Left lung (tissue), 10 donors: ENCODE data around the gene CD274. TPM values are rescaled to one million over a fixed set of nuclear protein-coding genes. Genes with fewer than 3 reads are reported as not detected.
"Not testable (repeated sequence)": the region's sequence is repeated elsewhere in the genome, so short reads cannot be mapped to it uniquely, and the experiment has no call there.

ENCODE experiments used
- ATAC-seq: fragments of 200-7000 bp; cut with Tn5 transposase; one replicate; pipeline ENCODE4 v1.9.1; 2020; ENCODE audit warnings: moderate library complexity
- DNase-seq, 4 donors: peaks; one replicate each; pipeline ENCODE4 v3.0.0-alpha.2; 2013 to 2020
- H3K27ac ChIP-seq, 2 donors: fragments of 200-600 bp; sonication (generic) in 1 of 2; one replicate each; pipeline versions ENCODE4 v1.5.0 to v1.8.0; 2020 to 2021
- H3K27me3 ChIP-seq, 2 donors: fragments of 200-600 bp; sonication (generic) in 1 of 2; one replicate each; pipeline versions ENCODE4 v1.5.0 to v1.8.0; 2020 to 2021
- H3K36me3 ChIP-seq, 2 donors: fragments of 200-600 bp; sonication (generic) in 1 of 2; one replicate each; pipeline versions ENCODE4 v1.5.0 to v1.8.0; 2020 to 2021
- H3K4me1 ChIP-seq, 2 donors: fragments of 200-600 bp; one replicate each; pipeline ENCODE4 v1.8.0; 2021
- H3K4me3 ChIP-seq, 2 donors: fragments of 200-600 bp; sonication (generic) in 1 of 2; one replicate each; pipeline versions ENCODE4 v1.5.0 to v1.8.0; 2020 to 2021; ENCODE audit warnings: mild to moderate bottlenecking in 1 of 2
- H3K9me3 ChIP-seq, 2 donors: fragments of 200-600 bp; sonication (generic) in 1 of 2; one replicate each; pipeline versions ENCODE4 v1.5.0 to v1.8.0; 2020 to 2021
- CTCF ChIP-seq, 2 donors: fragments of 200-600 bp; sonication (generic) in 1 of 2; IDR thresholded peaks; one replicate each; pipeline versions ENCODE4 v1.5.0 to v1.8.0; 2021; ENCODE audit warnings: antibody characterized with exemption in 2 of 2
- intact Hi-C, 2 donors: fragments of 100-400 bp; cut with DNase I; formaldehyde crosslinking; loops; one replicate each; pipeline versions ENCODE4 v1.11.2 to v1.14.2; 2022
- polyA plus RNA-seq, 6 donors: library from polyadenylated mRNA; unstranded; fragments of 120-200 nt; gene quantifications; one replicate each; pipeline ENCODE4 v1.2.1, GENCODE V29; 2013; ENCODE audit not compliant: insufficient read length in 6 of 6
- total RNA-seq, 2 donors: library from RNA; stranded (reverse); fragmentation: NEBNext Ultra II Directional; extraction: Animal tissue kit (Norgen Biotek cat#: 25700); gene quantifications; one replicate each; pipeline ENCODE4 v1.2.1, GENCODE V29; 2021
- donor health status: DM: no; HTN: yes; CAD: no.
- donor health status: DM: no; HTN: no; CAD: no.

CD274 gene
- total and polyA plus RNA-seq, 8 donors: 0.24 to 21.1 (median 1.2) TPM

GRCh38 chr9:5470122-5470521, 19.8 kb downstream of the CD274 start:
- Histone ChIP-seq H3K4me1 (peaks cover 0 to 16% of the 10 kb centered on the region in 2 donors), H3K36me3 (peaks cover 0 to 58% of the 10 kb centered on the region in 2 donors), H3K27me3 (no peaks in the 10 kb centered on the region), H3K27ac (no peak overlapping the region), H3K9me3 (no peaks in the 10 kb centered on the region), H3K4me3 (no peak overlapping the region)
- DNase-seq: no peak
- intact Hi-C loops: no loop called here
- no peak for TF ChIP-seq CTCF (IDR thresholded peaks at IDR 0.05)
- ATAC-seq: no peak

- no peak for DNase-seq
- H3K9me3 ChIP-seq: no peaks in the 10 kb centered on the region
- no peak for ATAC-seq
- H3K4me1 ChIP-seq: peaks cover 0 to 9% of the 10 kb centered on the region in 2 donors
- intact Hi-C loops: no loop called here
- no peak overlapping the region for H3K27ac ChIP-seq
- H3K27me3 ChIP-seq: no peaks in the 10 kb centered on the region
- TF ChIP-seq CTCF (IDR thresholded peaks at IDR 0.05): no peak
- no peak overlapping the region for H3K4me3 ChIP-seq
- H3K36me3 ChIP-seq: peaks cover 0 to 51% of the 10 kb centered on the region in 2 donors
Observed at GRCh38 chr9:5470816-5471215, 20.5 kb downstream of the CD274 start.

GRCh38 chr9:5475611-5476010, 25.3 kb downstream of the CD274 start:
- intact Hi-C loops, H3K9me3 ChIP-seq, H3K27ac ChIP-seq, H3K4me1 ChIP-seq, H3K4me3 ChIP-seq, H3K27me3 ChIP-seq, DNase-seq, ATAC-seq, H3K36me3 ChIP-seq: not testable (repeated sequence)

- Histone ChIP-seq H3K27ac (no peak overlapping the region), H3K9me3 (no peaks in the 10 kb centered on the region), H3K36me3 (no peaks in the 10 kb centered on the region), H3K4me3 (no peak overlapping the region), H3K27me3 (no peaks in the 10 kb centered on the region), H3K4me1 (no peaks in the 10 kb centered on the region)
- TF ChIP-seq CTCF (IDR thresholded peaks at IDR 0.05): no peak
- ATAC-seq (no peak), DNase-seq (no peak)
- intact Hi-C loops: no loop called here
Observed at GRCh38 chr9:5478206-5478605, 27.9 kb downstream of the CD274 start.

GRCh38 chr9:5479994-5480694, 29.8 kb downstream of the CD274 start:
- Histone ChIP-seq H3K4me1 (no peaks in the 10 kb centered on the region), H3K9me3 (no peaks in the 10 kb centered on the region), H3K27ac (no peak overlapping the region), H3K36me3 (no peaks in the 10 kb centered on the region), H3K4me3 (no peak overlapping the region), H3K27me3 (no peaks in the 10 kb centered on the region)
- intact Hi-C loops: no loop called here
- TF ChIP-seq CTCF (IDR thresholded peaks at IDR 0.05): no peak
- ATAC-seq: no peak
- no peak for DNase-seq

- H3K27ac ChIP-seq: no peak overlapping the region
- ATAC-seq (no peak), DNase-seq (no peak)
- TF ChIP-seq CTCF (IDR thresholded peaks at IDR 0.05): no peak
- no peaks in the 10 kb centered on the region for H3K36me3 ChIP-seq
- H3K4me3 ChIP-seq: no peak overlapping the region
- H3K4me1 ChIP-seq: no peaks in the 10 kb centered on the region
- H3K27me3 ChIP-seq: no peaks in the 10 kb centered on the region
- intact Hi-C loops: no loop called here
- H3K9me3 ChIP-seq: no peaks in the 10 kb centered on the region
Observed at GRCh38 chr9:5480919-5481318, 30.6 kb downstream of the CD274 start.
